Stimulated activated CD4-positive, alpha-beta T cell treated with anti-CD3 and anti-CD28 coated beads, Interleukin-2, amount 100 ng/mL, for 24 hours (primary cell): ENCODE results near the gene SLMAP.
"Not testable (repeated sequence)": the region's sequence is repeated elsewhere in the genome, so short reads cannot be mapped to it uniquely, and the experiment has no call there.

Experiments used
- DNase-seq, 2 donors: peaks; one replicate each; pipeline ENCODE4 v3.0.0-alpha.2; 2020

The SLMAP gene

DNA sequence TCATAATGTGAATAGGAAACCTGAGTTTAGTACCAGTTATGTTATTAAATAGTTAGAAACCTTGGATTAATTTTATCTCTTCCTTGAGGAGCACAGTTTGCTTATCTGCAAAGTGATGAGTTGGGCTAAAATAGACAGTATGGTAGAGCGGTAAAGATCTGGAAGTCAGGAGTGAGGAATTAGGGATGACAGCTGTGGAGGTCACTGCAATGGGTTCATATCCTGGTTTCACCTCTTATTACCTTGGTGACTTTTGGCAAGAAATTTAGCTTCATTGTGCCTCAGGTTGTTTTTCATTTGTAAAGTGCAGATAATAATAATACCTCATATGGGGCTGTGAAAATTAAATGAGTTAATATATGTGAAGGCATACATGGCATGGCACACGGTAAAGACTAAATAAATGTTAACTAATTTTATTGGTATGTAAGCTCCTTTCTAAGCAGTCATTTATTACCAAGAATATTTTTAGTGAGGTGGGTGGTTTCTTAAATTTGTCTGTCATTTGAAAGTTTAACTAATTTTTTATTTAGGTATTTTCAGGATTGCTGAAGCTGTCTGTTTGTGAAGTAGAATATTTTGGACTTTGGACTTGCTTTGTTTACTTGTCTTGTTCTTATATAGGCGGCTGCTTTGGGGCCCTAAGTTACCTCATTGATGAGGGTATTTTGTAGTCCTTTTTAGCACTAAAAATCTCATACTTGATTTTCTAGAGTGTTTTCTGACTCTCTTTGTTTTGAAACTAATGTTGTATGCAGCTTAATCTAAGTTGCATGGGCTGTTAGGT, 41.8 kb downstream of the SLMAP start:
- DNase-seq: no peak

DNA sequence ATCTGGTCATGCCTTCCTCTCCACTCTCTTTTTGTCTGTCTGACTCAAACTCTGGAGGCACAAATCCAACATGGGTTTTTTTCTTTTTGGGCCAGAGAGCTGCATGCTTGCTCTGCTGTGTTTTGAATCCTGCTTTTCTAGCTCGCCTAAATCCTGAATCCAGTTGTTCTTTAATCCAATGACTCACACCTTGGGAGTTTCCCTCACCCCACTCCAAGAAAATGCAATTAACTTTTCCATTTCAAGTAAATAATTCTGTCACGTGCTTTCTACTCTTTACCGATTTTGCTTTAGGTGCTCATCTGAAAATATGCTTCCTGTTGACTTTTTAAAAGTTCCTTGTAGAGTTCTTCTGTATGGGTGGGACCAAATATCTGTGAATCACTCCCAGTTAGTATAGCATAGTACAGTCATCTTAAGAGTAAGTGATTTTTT, 47.6 kb downstream of the SLMAP start:
- no peak for DNase-seq

DNA sequence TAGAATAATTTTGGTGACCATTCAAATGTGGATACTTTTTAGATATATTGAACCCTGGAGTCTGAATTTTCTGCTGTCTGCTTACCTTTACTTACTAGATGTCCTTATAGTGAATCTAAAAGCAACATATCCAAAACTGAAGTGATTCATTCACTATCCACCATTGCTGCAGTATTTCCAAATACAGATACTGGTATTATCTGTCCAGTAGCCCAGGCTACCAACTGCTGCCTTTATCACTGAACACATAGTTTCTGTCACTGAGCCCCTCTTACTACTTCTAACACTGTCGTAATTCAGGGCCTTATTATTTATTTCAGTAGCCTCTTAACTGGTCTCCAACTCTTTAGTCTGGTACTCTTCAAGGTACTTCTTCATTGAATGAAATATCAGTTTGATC, 49.2 kb downstream of the SLMAP start:
- no peak for DNase-seq

DNA sequence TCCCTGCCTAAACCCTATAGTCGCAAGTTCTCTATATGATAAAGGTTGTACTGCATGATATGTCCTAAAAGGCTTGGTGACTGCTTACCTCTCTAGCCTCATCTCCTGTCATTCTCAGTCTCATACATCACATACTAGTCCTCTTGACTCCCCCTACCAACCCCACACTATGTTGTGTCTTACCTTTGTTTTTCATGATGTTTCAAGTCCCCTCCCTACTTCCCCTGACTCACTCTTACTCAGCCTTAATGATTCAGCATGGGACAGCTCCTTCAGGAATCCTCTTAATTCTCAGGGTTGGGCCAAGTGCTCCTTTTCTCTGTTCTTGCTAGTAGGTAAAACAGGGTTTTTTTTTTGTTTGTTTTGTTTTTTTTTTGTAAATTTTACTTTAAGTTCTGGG, 49.6 kb downstream of the SLMAP start:
- no peak for DNase-seq

DNA sequence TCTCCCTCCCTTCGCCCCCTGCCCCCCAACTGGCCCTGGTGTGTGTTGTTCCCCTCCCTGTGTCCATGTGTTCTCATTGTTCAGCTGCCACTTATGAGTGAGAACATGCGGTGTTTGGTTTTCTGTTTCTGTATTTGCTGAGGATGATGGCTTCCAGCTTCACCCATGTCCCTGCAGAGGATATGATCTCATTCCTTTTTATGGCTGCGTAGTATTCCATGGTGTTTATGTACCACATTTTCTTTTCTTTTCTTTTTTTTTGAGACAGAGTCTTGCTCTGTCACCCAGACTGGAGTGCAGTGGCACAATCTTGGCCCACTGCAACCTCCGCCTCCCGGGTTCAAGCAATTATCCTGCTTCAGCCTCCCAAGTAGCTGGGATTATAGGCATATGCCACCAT, 50.1 kb downstream of the SLMAP start:
- not testable (repeated sequence) for DNase-seq

DNA sequence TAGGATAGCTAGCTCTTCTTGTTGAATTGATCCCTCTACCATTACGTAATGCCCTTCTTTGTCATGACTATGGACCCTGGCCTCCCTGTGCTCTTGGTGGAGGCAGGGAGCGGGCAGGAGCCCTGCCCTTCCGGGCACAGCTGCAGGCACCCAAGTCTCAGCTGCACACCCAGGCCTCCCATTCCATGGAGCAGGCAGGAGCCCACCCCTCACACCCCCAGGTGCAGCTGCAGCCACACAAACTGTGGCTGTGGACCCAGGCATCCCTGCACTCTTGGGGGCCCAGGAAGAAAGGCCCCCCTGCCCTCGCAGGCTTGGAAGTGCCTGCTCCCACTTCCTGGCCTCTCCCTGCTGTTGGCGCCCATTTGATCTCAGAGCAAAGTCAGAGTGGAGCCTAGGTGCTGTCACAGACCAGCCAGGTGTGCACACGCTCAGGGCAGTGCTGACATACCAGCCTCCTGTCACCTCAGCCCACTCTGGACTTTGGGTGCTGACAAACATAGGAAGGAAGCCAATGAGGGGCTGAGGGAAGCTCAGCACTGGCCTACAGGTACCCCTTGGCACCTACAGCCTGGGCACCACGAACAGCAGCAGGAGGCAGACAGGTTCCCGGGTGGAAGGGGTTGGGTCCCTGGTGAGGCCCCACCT, 53.0 kb downstream of the SLMAP start:
- no peak for DNase-seq

DNA sequence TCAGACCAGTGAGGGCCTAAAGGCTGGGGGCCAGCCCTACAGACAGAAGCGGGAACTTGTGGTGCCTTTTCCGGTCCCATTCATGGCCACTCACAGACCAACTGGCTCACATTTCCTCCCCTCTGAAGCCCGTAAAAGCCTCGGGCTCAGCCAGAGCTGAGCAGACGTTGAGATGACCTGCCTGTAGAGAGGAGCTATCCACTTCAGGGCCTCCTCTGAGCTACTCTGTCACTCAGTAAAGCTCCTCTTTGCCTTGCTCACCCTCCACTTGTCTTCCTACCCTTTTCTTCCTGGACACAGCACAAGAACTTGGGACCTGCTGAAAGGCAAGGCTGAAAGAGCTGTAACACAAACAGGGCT, 53.5 kb downstream of the SLMAP start:
- DNase-seq: no peak

DNA sequence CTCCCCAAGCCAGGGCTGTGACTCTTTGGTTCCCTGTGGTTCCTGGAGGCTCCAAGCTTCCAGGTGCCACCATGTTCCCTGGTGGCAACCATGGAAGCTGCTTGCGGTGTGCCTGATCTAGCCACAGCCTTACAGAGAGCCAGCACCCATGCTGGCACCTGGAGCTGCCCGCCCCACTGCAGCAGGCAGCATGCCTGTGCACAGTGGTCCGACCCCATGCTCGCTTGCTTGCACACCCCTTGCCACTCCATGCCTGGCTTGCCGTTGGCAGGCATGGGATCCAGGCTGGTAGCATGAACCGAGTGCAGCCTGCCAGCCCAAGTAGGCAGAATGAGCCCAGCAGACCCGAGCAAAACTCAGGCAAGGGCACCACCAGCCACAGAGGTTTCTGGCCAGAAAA, 53.9 kb downstream of the SLMAP start:
- no peak for DNase-seq

DNA sequence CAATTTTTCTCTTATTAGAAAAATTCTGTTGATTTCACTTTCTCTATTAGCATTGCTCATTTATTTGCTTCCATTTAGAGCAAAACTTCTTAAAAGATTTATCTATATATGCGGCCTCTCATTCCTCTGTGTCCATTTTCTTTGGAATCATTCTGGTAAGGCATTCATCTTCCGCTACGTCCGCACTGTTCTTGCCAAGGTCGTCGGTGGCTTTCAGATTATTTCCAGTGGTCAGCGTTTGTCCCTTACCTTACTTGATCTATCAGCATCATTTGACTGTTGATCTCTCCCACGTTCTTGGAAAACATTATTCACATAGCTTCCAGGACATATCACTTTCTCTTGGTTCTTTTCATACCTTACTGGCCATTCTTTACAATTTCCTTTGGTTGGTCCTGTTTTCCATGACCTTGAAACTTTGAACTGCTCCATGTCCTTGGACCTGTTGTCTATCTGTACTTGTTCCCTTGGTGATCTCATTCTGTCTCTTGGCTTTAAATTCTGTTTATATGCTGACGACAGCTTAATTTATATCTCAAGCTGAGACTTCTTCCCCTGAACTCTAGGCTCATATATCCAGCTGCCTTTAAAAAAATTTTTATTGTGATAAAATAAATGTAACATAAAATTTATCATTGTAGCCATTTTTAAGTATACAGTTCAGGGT, 54.5 kb downstream of the SLMAP start:
- DNase-seq: no peak

DNA sequence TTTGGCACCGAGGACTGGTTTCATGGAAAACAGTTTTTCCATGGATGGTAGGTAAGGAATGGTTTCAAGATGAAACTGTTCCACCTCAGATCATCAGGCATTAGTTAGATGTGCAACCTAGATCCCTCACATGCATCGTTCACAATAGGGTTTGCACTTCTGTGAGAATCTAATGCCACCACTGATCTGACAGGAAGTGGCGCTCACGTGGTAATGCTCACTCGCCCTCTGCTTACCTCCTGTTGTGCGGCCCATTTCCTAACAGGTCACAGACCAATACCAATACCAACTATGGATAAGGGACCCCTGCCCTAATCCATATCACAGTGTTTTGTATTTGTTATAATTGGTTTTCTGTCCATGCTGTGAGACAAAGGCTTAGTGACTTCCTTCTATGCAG, 58.9 kb downstream of the SLMAP start:
- peak; percentile 26 to 28 for DNase-seq

DNA sequence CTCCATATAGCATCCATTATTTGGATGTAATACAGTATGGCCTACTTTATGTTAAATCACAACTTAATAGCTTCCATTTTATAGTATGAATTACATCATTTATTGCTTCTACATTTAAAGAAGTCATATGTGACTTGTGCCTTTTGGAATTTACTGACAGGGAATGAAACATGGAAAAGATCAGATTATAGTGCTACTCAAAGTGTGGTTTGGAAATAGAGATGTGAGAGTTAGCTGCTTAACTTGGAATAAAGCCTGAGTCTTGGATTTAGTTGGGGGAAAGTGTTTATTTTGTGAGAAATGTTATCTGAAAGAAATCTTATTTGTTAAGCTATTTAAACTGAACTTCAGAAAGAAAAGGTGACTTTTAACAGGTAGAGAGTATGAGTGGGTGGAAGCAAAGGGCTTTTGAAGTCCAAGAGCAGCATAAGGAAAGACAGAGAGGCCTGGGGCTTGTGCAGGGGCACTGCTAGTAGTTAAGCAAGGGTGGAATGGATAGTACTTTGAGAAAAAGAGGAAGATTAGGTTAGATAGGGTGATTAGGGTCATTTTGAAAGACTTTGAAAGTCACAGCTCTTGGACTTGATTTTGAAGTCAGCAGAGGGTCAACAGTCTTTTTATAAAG, 60.5 kb downstream of the SLMAP start:
- DNase-seq: no peak

DNA sequence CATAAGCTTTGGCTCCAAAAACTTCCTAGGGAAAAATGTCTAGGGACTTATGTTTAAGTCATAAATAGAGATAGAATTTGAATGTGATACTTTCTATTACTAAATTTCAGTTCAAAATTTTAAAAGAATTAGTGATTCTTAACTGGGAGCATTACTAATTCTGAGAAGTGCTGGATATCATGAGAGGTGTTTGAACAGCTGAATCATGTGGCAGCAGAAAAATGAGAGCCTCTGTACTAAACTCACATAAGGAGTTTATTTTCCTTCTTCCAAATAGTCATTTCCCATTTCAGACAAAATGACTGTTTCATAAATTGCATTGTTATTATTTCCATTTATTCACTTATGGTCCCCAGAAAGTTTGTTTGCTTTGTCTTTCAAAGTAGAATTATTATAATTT, 62.7 kb downstream of the SLMAP start:
- DNase-seq: no peak

DNA sequence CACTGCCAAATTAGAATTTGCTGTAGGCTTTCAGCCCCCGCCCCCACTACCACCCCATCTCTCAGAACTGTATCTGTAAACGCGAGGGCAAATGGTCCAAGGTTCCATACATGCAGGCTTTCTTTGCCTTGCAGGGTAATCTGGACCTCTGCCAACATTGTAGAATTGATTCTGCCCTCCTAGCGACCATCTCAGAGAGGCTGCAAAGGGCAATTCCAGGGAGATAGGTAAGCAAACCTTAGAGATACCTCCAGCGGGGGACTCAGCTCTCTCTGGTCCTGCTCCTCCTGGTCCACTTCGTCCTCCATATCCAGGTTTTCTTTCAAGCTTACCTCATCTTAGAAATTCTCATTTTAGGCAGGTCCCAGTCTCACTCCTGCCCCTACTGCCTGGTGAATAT, 64.4 kb downstream of the SLMAP start:
- no peak for DNase-seq

DNA sequence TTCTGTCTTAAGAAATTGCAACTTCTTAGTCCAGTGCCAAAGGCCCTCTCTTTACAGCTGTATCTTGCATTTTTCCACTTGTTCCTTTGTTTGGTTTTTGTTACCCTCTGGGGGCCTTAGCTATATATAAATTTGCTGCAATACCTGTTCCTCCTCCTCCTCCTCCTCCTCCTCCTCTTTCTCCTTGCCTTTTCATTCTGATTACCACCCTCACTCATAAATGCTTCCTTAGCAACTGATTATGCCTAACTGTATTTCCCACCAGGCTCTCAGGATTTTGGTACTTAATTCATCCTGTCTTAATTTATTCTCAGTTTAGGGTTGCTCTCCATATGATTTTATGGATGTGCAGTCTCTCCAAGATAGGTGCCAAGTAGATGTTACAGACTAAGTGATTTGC, 65.7 kb downstream of the SLMAP start:
- DNase-seq: no peak

DNA sequence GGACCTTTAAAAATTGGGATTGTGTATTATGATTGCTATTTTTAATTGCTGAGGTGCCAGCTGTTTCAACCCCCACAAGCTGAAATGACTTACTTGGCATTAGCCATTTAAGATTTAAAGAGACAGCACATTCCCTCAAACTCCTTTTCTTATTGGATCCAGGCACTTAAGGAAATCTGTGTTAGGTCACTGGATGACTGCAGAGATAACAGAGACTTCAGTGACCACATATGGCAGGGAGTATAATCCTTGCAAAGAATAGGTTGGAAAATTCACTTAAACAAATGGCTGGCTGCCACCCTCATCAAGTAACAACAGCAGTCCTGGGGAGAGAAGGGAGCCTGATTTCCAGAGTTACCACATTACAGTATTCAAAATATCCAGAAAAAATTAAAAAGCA, 66.6 kb downstream of the SLMAP start:
- DNase-seq: no peak

DNA sequence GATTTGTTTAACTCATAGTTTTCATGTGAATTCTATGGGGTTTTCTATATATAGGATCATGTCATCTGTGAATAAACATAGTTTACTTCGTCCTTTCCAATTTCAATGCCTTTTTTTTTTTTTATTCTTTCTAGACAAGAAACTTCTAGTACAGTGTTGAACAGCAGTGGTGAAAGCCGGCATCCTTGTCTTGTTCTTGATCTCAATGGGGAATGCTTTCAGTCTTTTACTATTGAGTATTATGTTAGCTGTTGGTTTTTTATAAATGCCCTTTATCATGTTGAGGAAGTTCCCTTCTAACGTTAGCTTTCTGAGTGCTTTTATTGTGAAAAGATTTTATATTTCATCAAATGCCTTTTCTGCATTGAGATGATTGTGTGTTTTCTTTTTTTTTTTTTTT, 69.0 kb downstream of the SLMAP start:
- DNase-seq: no peak

DNA sequence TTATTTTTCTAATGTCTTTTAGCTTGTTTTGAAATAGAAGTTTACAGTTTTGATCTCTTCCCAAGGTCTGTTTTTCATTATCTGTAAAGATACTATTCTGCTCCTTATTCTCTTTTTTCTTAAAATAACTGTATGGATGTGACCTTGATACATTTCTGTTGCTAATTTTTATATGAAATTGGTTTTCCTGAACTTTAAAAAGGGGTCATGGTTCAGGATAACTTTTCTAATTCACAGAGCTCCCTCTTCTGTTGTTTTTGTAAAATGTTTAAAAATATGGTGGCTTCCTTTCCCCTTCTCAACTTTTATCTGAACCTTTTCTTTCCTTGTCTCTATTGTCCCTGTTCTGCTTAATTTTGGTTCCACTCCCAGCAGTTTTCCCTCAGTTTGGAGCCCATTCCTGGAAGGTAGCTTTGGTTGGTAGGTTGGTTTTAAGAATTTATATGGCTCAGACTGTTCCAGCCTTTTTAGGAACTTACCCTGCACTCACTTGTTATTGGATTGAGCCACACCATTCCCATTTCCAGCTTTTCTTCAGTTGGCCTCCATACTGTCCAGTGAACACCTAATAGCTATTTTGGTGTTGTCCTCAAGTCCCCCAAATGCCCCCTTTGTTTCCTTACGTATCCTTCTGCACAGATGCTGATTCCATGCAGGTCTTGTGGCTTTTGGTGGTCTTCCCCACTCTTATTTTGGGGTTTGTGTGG, 70.3 kb downstream of the SLMAP start:
- DNase-seq: no peak

DNA sequence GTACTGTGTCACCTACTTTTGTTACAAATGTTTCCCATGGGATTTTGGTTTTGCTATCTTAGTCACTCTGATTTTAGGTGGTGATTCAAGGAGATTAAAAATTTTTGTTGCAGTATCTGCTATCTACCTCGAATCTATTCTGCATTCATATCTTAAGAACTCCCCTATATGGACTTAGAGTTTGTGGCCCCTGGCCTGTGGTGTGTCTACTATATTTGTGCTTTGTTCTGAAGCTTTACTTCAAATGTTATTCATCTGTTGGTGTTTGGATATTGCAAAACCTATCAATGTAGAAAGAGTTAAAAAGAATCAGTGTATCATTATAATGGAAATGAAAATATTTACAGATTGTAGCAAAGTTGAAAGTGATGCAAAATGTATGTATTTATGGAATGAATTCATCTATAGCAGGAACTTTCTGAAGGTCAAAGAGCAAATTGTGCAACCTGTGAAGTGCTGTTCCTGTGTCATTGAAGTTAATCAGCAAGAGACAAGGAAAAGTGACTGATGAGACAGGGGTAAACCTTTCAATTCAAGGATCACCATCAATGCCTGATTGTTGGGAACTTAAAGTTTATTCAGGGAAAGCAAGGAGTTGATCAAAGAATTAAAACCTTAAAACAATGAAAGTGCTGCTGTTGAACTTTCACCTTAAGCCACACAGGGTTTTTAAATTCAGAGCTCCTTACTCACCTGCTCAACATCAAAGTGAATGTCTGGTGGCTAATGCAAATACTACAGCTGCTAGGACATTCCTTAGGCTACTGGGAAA, 71.0 kb downstream of the SLMAP start:
- DNase-seq: no peak

DNA sequence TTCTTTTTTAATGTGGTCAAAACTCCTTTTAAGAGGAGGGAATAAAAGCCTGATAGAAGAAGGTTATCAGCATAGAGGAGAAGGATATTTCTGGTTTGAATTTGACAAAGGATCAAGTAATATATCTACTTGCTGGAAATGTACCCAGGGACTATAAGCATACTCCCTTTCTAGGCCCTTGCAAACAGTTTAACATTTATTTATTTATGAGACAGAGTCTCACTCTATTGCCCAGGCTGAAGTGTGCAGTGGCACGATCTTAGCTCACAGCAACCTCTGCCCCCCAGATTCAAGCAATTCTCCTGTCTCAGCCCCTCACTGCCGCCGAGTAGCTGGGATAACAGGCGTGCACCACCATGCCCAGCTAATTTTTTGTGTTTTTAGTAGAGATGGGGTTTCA, 71.6 kb downstream of the SLMAP start:
- no peak for DNase-seq

DNA sequence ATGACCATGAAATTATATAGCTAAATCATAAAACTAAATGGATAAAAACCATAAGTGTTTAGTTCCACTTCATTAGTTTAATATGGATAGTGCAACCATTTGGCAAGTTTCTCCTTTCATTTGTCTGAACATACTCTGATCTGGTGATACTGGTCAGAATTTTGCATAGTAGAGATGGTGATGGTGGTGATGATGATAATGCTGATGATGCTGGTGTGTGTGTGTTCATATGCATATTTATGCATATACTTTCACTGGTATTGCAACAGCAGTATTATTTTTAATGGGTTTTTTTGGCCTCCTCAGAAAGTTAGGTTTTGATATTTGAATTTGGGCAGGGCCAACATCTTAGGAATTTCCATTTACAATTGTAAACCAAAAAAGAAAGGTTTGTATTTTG, 76.4 kb downstream of the SLMAP start:
- DNase-seq: no peak

DNA sequence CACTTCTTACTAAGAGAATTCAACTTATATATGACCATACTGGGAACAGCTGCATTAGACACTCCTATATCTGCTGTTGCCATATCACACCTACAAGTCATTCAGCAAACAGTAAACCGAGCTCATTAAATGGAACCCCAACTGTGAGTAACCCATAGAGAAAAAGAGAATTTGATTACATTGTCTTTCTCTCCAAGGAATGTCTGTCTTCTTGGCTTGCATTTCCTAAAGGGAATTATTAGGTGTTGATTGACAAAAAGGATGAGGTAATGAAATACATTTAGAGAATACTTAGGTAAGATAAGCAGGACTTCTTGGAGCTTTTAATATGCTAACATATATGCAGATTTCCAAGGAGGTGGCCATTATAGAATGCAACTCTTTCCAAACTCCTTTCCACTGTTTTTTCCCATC, 76.8 kb downstream of the SLMAP start:
- DNase-seq: no peak

DNA sequence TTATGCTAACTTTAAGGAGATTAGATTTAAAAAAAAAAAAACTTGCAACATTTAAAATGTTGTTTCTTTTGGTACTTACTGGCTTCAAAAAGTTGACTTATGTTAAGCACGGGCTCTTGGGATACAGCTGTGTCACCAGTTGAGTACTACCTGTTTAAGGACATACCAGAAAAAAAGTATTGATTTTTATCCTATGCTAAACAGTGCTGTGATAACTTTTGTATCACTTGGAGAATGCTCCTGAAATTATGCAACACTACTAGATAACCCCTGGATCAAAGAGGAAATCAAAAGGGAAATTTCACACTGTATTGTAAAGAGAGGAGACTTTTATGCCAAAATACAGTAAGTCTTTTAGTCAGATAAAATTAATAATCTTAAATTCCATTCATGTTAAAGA, 77.7 kb downstream of the SLMAP start:
- no peak for DNase-seq
